Measurements from ENCODE around the gene CCDC7.

The CCDC7 gene

GRCh38 chr10:32788359-32788758, 342.4 kb downstream of the CCDC7 start:
- no peaks in the 10 kb centered on the region for H4K20me1 ChIP-seq (ENCODE audit: insufficient read depth, low read length)
- no peaks in the 10 kb centered on the region for H3K4me1 ChIP-seq (ENCODE audit: low read length)
- no peak overlapping the region for H3K4me2 ChIP-seq (ENCODE audit: low read depth, low read length)
- no peak overlapping the region for H3K4me3 ChIP-seq (ENCODE audit: low read length)
- no peak overlapping the region for H3K27ac ChIP-seq (ENCODE audit: low read length)
- no peak overlapping the region for H3K9ac ChIP-seq (ENCODE audit: low read length)
- DNase-seq: no peak
- TF ChIP-seq CTCF (IDR thresholded peaks at IDR 0.05; ENCODE audit: low read length) (no peak), EZH2phosphoT487 (IDR thresholded peaks at IDR 0.05; ENCODE audit: low read length) (no peak), EZH2 (optimal IDR thresholded peaks at IDR 0.05; ENCODE audit: low read depth, low read length) (no peak)
- no peak overlapping the region for H2AFZ ChIP-seq (ENCODE audit: low read length)
- no peaks in the 10 kb centered on the region for H3K79me2 ChIP-seq (ENCODE audit: low read length)
- H3K9me2 ChIP-seq (replicated peaks; ENCODE audit: insufficient read depth, low read length): no peaks in the 10 kb centered on the region
- no peaks in the 10 kb centered on the region for H3K36me3 ChIP-seq (replicated peaks; ENCODE audit: insufficient read depth, low read length)
- H3K27me3 ChIP-seq (replicated peaks; ENCODE audit: insufficient read depth, low read length): no peaks in the 10 kb centered on the region
- H3K9me3 ChIP-seq (replicated peaks; ENCODE audit: insufficient read depth, low read length): no peaks in the 10 kb centered on the region
- H3F3A ChIP-seq (ENCODE audit: insufficient read depth, low read length): no peaks in the 10 kb centered on the region

GRCh38 chr10:32790483-32790882, 344.5 kb downstream of the CCDC7 start:
- TF ChIP-seq EZH2 (optimal IDR thresholded peaks at IDR 0.05; ENCODE audit: low read depth, low read length) (no peak), EZH2phosphoT487 (IDR thresholded peaks at IDR 0.05; ENCODE audit: low read length) (no peak), CTCF (IDR thresholded peaks at IDR 0.05; ENCODE audit: low read length) (no peak)
- H3K79me2 ChIP-seq (ENCODE audit: low read length): no peaks in the 10 kb centered on the region
- H3F3A ChIP-seq (ENCODE audit: insufficient read depth, low read length): no peaks in the 10 kb centered on the region
- no peak for DNase-seq
- H3K9me2 ChIP-seq (replicated peaks; ENCODE audit: insufficient read depth, low read length): no peaks in the 10 kb centered on the region
- no peak overlapping the region for H3K9ac ChIP-seq (ENCODE audit: low read length)
- no peak overlapping the region for H2AFZ ChIP-seq (ENCODE audit: low read length)
- no peaks in the 10 kb centered on the region for H3K4me1 ChIP-seq (ENCODE audit: low read length)
- no peak overlapping the region for H3K27ac ChIP-seq (ENCODE audit: low read length)
- no peaks in the 10 kb centered on the region for H4K20me1 ChIP-seq (ENCODE audit: insufficient read depth, low read length)
- no peaks in the 10 kb centered on the region for H3K27me3 ChIP-seq (replicated peaks; ENCODE audit: insufficient read depth, low read length)
- no peak overlapping the region for H3K4me2 ChIP-seq (ENCODE audit: low read depth, low read length)
- no peaks in the 10 kb centered on the region for H3K36me3 ChIP-seq (replicated peaks; ENCODE audit: insufficient read depth, low read length)
- no peaks in the 10 kb centered on the region for H3K9me3 ChIP-seq (replicated peaks; ENCODE audit: insufficient read depth, low read length)
- no peak overlapping the region for H3K4me3 ChIP-seq (ENCODE audit: low read length)

- Histone ChIP-seq H2AFZ (ENCODE audit: low read length) (no peak overlapping the region), H3K79me2 (ENCODE audit: low read length) (no peaks in the 10 kb centered on the region), H3K27ac (ENCODE audit: low read length) (no peak overlapping the region), H3F3A (ENCODE audit: insufficient read depth, low read length) (no peaks in the 10 kb centered on the region), H3K4me3 (ENCODE audit: low read length) (no peak overlapping the region), H4K20me1 (ENCODE audit: insufficient read depth, low read length) (no peaks in the 10 kb centered on the region), H3K36me3 (replicated peaks; ENCODE audit: insufficient read depth, low read length) (no peaks in the 10 kb centered on the region), H3K4me1 (ENCODE audit: low read length) (no peaks in the 10 kb centered on the region), H3K9me3 (replicated peaks; ENCODE audit: insufficient read depth, low read length) (no peaks in the 10 kb centered on the region), H3K9me2 (replicated peaks; ENCODE audit: insufficient read depth, low read length) (no peaks in the 10 kb centered on the region), H3K27me3 (replicated peaks; ENCODE audit: insufficient read depth, low read length) (no peaks in the 10 kb centered on the region), H3K9ac (ENCODE audit: low read length) (no peak overlapping the region), H3K4me2 (ENCODE audit: low read depth, low read length) (no peak overlapping the region)
- DNase-seq: no peak
- TF ChIP-seq EZH2phosphoT487 (IDR thresholded peaks at IDR 0.05; ENCODE audit: low read length) (no peak), CTCF (IDR thresholded peaks at IDR 0.05; ENCODE audit: low read length) (no peak), EZH2 (optimal IDR thresholded peaks at IDR 0.05; ENCODE audit: low read depth, low read length) (no peak)
Observed at GRCh38 chr10:32793033-32793432, 347.1 kb downstream of the CCDC7 start.

All from MM.1S (cell line).